ENCODE data around the gene NEURL3. TPM values are rescaled to one million over a fixed set of nuclear protein-coding genes. Genes with fewer than 3 reads are reported as not detected.
"Not testable (repeated sequence)": the region's sequence is repeated elsewhere in the genome, so short reads cannot be mapped to it uniquely, and the experiment has no call there.

Gene NEURL3, protein sequence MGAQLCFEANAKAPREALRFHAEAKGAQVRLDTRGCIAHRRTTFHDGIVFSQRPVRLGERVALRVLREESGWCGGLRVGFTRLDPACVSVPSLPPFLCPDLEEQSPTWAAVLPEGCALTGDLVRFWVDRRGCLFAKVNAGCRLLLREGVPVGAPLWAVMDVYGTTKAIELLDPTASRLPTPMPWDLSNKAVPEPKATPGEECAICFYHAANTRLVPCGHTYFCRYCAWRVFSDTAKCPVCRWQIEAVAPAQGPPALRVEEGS
- total RNA-seq, result 1 to 10 TPM in 1 of 2 donors, under 1 TPM in 1; 0.31 to 1.1 TPM
- polyA plus RNA-seq, result 1 to 10 TPM in 1 of 2 donors, under 1 TPM in 1; 0.24 to 2.1 TPM
- long read RNA-seq, donor 1, result 0 reads
- long read RNA-seq, donor 2, result 0 reads
- long read RNA-seq, donor 3, result 0 reads
- long read RNA-seq, donor 4, result 0 reads
- long read RNA-seq, donor 5, result 0 reads

DNA sequence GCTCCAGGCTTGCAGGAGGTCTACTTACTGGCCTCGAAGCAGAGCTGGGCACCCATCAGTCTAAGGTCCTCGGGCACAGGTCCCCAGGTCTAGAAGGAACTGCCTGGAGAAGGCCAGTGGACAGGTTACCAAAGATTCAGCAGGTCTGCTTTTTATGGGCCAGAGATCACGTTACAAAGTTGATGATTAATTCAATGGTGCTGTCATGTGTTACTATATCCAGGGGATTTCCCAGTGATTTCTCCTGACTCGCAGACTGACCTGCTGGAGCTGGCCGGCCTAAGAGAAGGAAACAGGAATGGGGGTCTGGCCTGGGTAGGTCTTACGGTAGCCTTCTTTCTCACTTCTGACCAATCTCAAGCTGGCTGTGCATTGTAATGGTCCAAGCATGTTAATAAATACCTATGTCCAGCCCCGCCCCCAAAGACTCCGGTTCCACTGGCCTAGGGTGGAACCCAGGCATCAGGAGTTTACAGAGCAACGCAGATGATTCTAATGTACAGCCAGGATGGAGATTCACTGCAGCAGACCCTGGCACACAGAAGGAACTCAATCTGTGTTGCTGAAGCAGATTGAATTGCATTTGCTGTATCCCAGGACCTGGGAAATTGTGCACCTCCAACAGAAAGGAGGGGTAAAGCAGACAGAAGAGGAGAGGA lies at the start of gene NEURL3:
Gene NEURL3, minus strand, starts transcription at position 127 of the 659 bp plus-strand sequence. Its CDS starts 71 bp downstream, at position 56.
- 56 to 77% methylated on average over 9 of the region's 9 CpGs for WGBS, 2 donors
- Histone ChIP-seq H3K9ac (ENCODE audit: insufficient read depth in 1 of 2, low read length in 2 of 2) (no peak within 1 kb of the TSS), H3K9me3 (ENCODE audit: control insufficient read depth in 4 of 4, insufficient read depth in 3 of 4, low read length in 3 of 4) (peaks cover 0 to 2% (median 0%) of the 10 kb centered on the region in 4 donors), H3K36me3 (ENCODE audit: control insufficient read depth in 4 of 4, insufficient read depth in 4 of 4, low read length in 4 of 4) (no peaks in the 10 kb centered on the region), H3K4me3 (no peak within 1 kb of the TSS), H3K27me3 (ENCODE audit: control insufficient read depth in 3 of 3, insufficient read depth in 3 of 3, low read length in 2 of 3) (peaks cover 0 to 8% (median 7%) of the 10 kb centered on the region in 3 donors), H3K27ac (ENCODE audit: low read depth in 1 of 2, low read length in 1 of 2) (no peak within 1 kb of the TSS), H3K4me1 (ENCODE audit: control insufficient read depth in 5 of 5, insufficient read depth in 5 of 5, low read length in 5 of 5) (peaks cover 0 to 33% (median 10%) of the 10 kb centered on the region in 5 donors)
- TF ChIP-seq, protein P1, sequence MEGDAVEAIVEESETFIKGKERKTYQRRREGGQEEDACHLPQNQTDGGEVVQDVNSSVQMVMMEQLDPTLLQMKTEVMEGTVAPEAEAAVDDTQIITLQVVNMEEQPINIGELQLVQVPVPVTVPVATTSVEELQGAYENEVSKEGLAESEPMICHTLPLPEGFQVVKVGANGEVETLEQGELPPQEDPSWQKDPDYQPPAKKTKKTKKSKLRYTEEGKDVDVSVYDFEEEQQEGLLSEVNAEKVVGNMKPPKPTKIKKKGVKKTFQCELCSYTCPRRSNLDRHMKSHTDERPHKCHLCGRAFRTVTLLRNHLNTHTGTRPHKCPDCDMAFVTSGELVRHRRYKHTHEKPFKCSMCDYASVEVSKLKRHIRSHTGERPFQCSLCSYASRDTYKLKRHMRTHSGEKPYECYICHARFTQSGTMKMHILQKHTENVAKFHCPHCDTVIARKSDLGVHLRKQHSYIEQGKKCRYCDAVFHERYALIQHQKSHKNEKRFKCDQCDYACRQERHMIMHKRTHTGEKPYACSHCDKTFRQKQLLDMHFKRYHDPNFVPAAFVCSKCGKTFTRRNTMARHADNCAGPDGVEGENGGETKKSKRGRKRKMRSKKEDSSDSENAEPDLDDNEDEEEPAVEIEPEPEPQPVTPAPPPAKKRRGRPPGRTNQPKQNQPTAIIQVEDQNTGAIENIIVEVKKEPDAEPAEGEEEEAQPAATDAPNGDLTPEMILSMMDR (IDR thresholded peaks at IDR 0.05; ENCODE audit: control extremely low read depth, extremely low read depth), result no peak
- ATAC-seq (ENCODE audit: insufficient read depth, low FRiP score) (no peak), DNase-seq (no peak)

DNA sequence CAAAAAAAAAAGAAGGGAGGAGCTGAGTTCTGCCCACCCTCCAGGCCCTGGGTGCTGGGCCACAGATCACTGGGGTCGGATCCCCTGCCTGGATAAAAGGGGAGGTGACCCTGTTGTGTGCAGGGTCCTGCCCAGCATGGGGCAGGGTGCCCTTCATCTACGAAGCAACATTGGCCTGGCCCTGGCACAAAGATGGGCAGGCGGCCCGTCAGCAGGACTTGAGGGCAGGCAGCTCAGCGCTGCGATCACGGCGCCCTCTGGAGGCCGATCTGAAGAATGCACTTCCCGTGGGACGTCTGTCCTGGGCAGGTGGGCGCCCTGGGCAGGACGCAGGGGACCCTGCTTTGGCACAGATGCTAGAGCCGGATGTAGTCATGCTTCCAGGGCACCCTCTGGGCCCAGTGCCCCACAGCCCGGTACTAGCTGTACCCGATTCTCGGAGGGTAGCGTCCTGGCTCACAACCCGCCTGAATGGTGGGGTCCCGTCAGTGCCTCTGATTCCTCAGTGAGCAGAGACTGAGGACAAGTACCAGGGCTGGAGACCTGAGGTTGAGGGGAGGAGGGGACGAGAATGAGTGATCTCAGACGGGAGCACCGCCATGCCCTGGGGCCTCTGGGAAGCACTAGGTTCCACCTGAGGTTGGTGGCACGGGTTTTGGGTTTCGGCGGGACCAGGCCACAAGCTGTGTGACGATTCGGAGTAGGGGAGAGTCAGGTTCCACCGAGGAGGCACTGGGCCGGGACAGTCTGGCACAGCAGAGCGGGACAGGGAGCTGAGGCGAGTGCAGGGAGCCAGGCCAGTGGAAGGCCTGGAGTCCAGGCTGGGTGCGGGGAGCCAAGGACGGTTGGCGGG lies 49.4 kb upstream of the NEURL3 start:
- no peaks in the 10 kb centered on the region for H3K27me3 ChIP-seq (ENCODE audit: control insufficient read depth in 3 of 3, insufficient read depth in 3 of 3, low read length in 2 of 3)
- peaks cover 0 to 34% (median 0%) of the 10 kb centered on the region in 4 donors for H3K36me3 ChIP-seq (ENCODE audit: control insufficient read depth in 4 of 4, insufficient read depth in 4 of 4, low read length in 4 of 4)
- no peak overlapping the region for H3K9ac ChIP-seq (ENCODE audit: insufficient read depth in 1 of 2, low read length in 2 of 2)
- DNase-seq (peak; percentile 53 to 69 (median 61)), ATAC-seq (ENCODE audit: insufficient read depth, low FRiP score) (peak; percentile 83)
- peaks cover 0 to 5% (median 0%) of the 10 kb centered on the region in 5 donors for H3K4me1 ChIP-seq (ENCODE audit: control insufficient read depth in 5 of 5, insufficient read depth in 5 of 5, low read length in 5 of 5)
- 37 to 38% methylated on average over 35 of the region's 35 CpGs for WGBS, 2 donors
- no peaks in the 10 kb centered on the region for H3K9me3 ChIP-seq (ENCODE audit: control insufficient read depth in 4 of 4, insufficient read depth in 3 of 4, low read length in 3 of 4)
- TF ChIP-seq, protein P1 (IDR thresholded peaks at IDR 0.05; ENCODE audit: control extremely low read depth, extremely low read depth), result peak; percentile 73
- no peak overlapping the region for H3K4me3 ChIP-seq
- H3K27ac ChIP-seq (ENCODE audit: low read depth in 1 of 2, low read length in 1 of 2), result no peak overlapping the region

DNA sequence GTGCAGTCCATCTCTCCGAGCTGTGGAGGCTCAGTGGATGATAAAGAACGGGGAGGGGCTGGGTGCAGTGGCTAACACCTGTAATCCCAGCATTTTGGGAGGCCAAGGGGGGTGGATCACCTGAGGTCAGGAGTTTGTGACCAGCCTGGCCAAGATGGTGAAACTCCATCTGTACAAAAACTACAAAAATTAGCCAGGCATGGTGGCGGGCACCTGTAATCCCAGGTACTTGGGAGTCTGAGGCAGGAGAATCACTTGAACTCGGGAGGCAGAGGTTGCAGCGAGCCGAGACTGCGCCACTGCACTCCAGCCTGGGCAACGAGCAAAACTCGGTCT lies 48.8 kb upstream of the NEURL3 start:
- H3K4me3 ChIP-seq; H3K9me3 ChIP-seq (ENCODE audit: control insufficient read depth in 4 of 4, insufficient read depth in 3 of 4, low read length in 3 of 4); H3K27me3 ChIP-seq (ENCODE audit: control insufficient read depth in 3 of 3, insufficient read depth in 3 of 3, low read length in 2 of 3); H3K4me1 ChIP-seq (ENCODE audit: control insufficient read depth in 5 of 5, insufficient read depth in 5 of 5, low read length in 5 of 5); ATAC-seq (ENCODE audit: insufficient read depth, low FRiP score); H3K27ac ChIP-seq (ENCODE audit: low read depth in 1 of 2, low read length in 1 of 2); DNase-seq; H3K9ac ChIP-seq (ENCODE audit: insufficient read depth in 1 of 2, low read length in 2 of 2): not testable (repeated sequence)
- WGBS, 2 donors, result 52 to 54% methylated on average over 9 of the region's 9 CpGs
- H3K36me3 ChIP-seq (ENCODE audit: control insufficient read depth in 4 of 4, insufficient read depth in 4 of 4, low read length in 4 of 4), result peaks cover 0 to 40% (median 0%) of the 10 kb centered on the region in 4 donors

Measured in lung (tissue), 16 donors.